Measurements from ENCODE around the gene OLFML1.

OLFML1 gene

GRCh38 chr11:7485186-7486097 is at the start of gene OLFML1:
Gene OLFML1, plus strand, starts transcription at chr11:7485506. Its CDS starts 370 bp downstream, at chr11:7485876.
- DNase-seq: no peak

DNA sequence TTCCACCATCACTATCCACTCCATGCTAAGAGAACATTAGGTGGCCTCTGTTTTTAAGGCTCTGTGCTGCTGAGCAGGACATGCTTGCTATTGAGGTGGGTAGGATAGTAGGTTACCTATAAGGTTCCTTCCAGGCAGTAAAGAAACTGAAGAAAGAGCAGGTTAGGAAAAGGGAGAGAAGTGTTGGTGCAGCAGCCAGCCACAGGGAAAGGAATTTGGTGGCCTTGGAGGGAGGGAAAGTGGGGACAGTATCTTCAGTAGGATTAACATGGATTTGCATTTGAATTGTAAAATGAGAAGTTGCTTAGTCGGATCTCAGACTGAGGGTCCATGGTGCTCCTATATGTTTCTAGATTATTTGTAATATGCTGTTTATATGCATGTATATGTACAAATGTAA is 49.2 kb upstream of the OLFML1 start:
- ATAC-seq: no peak
- DNase-seq: no peak

More at GRCh38 chr11:7485186-7486097, at the start of gene OLFML1:
- peak; percentile 28 for ATAC-seq

- DNase-seq: no peak
- ATAC-seq: no peak
Observed at GRCh38 chr11:7436657-7437056, 48.6 kb upstream of the OLFML1 start.

DNA sequence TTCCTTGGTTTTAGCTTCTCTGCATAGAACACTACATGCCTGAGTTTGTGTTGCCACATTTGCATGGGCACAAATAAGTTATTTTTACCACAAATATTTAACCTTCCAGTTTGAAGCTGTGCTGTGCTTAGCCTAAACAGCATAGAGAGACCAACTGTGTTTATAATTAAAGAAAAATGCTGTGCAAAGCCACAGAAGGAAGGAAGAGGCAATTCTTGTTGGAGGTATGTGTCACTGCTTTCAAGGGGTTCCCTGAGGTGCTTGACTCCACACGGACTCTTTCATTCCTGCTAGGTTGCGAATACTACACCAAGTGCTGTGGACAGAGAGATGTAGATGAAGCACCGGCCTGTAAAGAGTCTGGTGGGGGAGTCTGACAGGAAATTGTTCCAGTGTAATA is 47.6 kb upstream of the OLFML1 start:
- DNase-seq (no peak), ATAC-seq (no peak)

DNA sequence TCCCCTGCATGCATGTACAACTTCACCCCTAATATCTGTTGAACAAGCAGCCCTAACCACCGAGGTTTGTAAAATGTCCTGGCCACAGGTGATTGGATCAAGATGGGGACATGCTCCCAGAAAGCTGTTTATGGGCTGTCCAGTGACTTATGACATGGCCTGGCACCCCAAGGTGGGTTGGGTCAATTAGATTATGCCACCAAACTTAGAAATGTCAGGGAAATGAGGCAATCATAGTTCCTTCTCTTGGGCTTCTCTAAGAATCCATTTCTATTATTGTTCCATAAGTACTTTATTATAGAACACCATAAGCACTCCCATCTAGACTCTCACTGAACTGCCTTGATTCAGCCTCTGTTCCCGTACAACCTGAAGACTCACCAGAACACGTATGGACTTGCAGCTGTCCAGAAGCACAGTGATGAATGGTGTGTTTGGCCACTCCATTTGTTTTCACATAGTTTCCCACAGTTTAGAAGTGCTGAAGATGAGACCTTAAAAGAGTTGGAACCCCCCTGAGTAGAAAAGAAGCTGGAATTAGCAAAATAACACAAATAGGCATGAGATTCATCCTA is 45.5 kb upstream of the OLFML1 start:
- no peak for DNase-seq
- no peak for ATAC-seq

- peak; percentile 70 for ATAC-seq
- peak; percentile 79 for DNase-seq
Observed at GRCh38 chr11:7442588-7443215, 42.6 kb upstream of the OLFML1 start.

DNA sequence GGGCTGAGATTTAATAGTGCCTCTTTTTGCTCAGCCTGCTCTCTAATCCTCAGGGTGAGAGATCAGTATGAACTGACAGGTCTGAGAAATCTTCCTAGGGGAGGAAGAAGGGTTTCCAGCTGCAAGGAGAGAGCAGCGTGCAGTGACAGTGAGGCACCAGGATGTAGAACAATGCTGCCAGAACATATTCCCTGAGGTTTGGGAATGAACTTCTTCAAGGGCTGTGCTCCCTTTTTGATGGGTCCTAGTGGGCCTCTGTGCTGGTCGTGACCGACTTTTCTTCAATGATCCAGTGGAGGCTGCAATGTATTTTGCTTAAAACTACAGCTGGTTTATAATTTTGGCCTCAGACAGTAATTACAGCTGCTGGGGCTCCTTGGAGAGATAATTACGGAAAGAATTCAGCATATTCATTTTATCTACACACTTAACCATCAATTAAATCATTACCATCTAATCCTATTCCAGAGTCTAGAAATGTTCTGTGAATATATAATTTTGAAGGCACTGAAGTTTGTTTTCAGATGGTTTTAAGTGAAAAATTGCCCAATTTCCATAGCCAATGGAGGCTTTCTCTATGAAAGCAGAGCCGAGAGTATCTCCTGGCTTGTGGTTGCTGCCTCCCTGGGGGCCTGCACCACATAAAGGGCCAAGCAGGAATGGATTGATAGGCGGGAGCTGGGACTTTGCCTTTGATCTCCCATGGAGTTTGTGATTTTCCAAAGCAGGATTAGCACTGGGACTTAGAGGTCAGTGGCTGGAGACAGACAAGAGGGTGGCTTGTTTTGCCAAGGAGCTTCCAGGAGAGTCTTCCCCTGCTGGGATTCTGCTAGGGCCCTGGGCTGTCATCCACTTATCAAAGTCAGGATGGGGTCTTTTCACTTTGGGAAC is 41.0 kb upstream of the OLFML1 start:
- ATAC-seq (no peak), DNase-seq (no peak)

DNA sequence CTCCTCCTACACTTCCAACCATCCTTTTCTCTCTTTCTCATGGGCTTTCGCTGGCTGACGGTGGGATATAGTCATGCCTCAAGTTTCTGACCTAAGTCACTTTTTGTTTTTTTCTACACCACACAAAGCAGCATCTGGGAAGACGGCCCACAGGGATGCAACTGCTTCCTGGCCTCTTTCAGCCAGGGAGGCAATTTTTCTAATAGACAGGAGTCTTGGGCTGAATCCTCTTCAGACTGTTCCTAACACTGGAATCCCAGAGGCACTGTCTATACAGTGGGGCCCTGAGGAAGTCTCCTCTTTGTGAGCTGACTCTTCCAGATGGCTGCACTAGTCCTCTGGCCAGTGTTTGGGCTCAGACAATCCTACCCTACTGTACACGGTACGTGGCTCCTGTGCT is 39.7 kb upstream of the OLFML1 start:
- no peak for ATAC-seq
- DNase-seq: no peak

DNA sequence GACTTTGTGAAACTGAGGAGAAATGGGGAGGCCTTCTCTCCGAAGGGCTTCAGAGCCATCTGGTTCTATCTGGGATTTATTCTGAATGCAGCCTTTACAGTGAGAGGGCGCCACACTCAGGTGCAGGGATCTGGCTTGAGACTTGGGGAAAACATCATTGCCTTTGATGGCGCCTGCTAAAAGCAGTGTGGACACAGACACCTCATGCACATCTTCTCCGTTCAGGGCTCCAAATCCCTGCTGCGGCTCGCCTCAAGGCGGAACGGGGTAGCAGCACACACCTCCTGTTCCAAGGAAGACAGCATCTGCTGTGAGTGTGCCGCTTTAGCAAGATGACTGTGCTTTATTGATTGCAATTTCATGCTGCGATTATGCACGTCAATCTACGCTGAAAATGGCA is 37.1 kb upstream of the OLFML1 start:
- ATAC-seq: no peak
- no peak for DNase-seq

DNA sequence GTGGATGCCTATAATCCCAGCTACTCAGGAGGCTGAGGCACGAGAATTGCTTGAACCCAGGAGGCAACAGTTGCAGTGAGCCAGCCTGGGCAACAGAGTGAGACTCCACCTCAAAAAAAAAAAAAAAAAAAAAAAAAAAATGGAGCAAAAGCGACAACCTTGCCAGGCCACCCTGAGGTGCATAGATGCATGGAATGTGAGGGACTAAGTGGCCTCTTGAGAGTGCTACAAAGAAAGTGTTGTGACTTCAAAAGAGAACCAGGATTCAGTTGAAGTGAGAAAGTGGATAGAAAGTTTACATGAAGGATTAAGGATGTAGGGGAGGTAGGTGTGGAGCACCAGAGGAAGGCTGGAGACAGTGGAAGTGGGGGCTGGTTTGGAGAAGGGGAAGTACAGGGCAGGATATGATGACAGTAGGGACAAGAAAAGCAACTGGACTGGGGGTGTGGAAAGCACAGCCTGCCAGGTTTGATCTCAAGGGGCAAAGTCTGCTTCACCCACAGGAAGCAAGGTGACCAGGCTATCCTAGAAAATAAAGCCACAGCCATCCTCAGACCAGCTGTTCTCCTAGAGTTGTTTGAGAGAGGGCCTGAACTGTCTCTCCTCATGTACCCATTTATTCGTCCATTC is 36.0 kb upstream of the OLFML1 start:
- ATAC-seq: no peak
- DNase-seq: no peak

DNA sequence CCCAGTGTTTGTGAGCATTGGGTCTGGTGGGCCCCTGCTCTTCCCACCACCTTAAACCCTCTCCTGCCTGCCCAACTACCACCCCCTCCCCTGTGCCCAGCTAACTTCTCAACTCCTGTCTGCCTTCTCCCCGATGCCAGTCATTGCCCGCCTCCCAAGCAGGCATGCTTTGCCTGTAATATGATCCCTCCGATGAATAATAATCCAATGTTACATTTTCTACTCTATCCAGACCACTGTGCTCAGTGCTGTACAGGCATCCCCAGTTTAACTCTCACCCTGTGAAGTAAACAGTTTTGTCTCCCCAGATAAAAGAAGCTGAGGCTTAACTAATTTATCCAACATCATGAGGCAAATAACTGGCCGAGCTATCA is 35.5 kb upstream of the OLFML1 start:
- DNase-seq (no peak), ATAC-seq (no peak)

- ATAC-seq (no peak), DNase-seq (no peak)
Observed at GRCh38 chr11:7450836-7451235, 34.5 kb upstream of the OLFML1 start.

DNA sequence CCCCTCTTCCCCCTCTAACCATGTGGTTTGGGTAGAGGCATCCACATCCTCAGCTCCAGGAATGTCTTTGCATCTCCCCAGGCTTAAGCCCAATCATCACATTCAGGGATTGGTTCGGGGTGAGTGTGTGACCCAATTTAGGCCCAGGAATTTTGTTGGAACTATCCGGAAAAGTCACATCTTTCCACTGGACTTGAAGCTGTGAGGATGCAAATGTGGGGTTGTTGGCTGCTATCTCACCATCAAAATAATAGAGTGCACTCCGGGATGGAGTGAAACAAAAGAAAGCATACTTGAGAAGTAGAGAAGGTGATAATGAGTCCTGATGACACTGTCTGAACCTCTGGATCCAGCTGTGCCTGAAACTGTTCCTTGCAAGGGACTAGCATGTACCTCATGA is 33.8 kb upstream of the OLFML1 start:
- no peak for DNase-seq
- no peak for ATAC-seq

DNA sequence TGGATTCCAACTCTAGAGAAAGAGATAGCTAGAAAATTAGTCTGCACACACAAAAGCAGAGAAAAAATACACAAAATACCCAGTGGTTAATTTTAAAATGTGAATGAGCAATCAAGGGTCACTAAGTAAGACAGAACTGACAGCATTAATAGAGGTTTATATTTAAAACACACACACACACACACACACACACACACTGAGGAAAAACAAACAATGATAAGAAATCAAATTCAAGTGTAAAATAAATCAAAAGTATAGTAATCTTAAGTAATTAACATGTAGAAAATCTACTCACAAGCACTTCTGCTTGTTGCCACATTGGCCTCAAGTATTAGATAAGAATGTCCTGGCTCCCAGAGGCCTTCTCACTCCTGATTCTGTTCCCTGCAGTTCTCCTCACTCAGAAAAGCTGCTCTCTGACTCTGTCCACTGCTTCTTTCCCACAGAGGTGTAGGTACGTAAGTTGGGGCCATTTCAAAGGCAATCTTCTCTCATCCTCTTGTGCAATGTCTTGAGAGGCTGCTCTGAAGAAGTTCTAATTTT is 33.3 kb upstream of the OLFML1 start:
- ATAC-seq (no peak), DNase-seq (no peak)

- DNase-seq (no peak), ATAC-seq (no peak)
Observed at GRCh38 chr11:7454854-7455253, 30.5 kb upstream of the OLFML1 start.

DNA sequence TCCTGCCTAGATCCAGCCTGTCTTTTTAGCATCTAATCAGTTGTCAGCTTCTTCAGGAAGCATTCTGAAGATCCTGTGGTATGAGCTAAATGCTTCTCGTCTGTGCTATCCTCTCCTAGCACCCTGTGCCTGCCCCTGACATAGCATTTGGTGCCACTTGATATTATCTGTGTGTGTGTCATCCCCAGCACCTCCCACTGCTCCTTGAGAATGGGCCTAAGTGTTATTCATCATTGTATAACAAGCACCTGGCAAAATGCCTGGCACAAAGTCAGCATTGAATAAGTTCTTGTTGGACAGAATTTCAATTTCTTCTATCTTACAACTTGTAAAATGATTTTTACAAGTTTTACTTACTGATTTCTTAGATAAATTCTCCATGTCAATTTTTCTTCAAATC is 28.1 kb upstream of the OLFML1 start:
- ATAC-seq (no peak), DNase-seq (no peak)

GRCh38 chr11:7462706-7463105 is 22.6 kb upstream of the OLFML1 start:
- ATAC-seq (no peak), DNase-seq (no peak)

DNA sequence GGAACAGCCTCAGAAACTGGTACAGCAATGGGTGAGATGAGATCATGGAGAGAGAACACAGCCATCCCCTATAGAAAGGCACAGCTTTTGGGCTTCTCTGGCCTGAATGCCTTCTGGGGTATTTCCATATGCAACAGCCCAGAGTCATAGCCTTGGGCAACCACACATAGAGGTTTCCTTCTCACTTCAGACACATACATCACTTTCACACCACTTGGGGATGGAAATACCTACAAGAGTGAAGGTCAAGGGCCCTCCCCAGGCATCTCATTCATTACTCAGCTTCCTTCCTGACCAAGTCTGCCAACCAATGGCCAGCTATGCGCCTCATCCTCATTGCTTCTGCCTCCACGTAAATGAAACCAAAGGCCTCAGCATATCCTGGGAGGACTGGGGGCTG is 17.7 kb upstream of the OLFML1 start:
- ATAC-seq: peak; percentile 98
- DNase-seq: peak; percentile 23

GRCh38 chr11:7469351-7469865 is 15.9 kb upstream of the OLFML1 start:
- DNase-seq: no peak

DNA sequence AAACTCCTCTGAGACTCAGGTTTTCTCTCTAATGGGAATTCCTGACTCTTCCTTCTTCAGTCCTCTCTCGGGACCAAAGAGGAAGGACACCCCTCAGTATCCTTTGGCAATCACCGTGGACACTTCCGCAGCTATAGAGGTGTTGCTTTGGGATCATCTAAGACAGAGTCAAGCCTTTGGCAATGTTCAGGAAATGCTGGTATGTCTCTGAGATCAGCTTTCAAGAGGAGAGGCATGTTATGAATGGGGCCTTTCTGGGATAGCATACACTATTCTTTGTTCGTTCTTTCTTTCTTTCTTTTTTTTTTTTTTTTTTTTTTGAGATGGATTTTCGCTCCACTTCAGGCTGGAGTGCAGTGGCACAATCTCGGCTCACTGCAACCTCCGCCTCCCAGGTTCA is 14.2 kb upstream of the OLFML1 start:
- ATAC-seq (no peak), DNase-seq (no peak)

More at GRCh38 chr11:7469351-7469865, 15.9 kb upstream of the OLFML1 start:
- no peak for ATAC-seq

DNA sequence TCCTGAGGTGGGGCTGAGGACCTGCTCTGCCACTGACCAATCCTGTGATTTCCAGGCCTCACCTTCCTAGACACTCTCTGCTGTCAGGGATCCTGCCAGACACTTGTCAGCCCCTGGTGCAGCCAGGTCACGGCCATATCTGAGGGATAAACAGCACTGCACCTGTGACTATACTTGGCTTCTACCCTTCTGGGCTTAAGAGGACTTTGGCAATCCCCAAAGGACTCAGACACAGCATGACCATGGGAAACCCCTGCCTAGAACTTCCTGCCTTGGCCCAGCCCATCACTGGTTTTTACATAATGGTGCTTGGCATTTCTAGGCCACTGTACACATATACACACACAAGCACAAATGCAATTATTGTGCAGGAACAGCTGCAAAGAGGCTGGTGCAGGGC is 11.6 kb upstream of the OLFML1 start:
- DNase-seq: no peak
- no peak for ATAC-seq

Data from stimulated activated naive CD8-positive, alpha-beta T cell treated with anti-CD3 and anti-CD28 coated beads, Interleukin-15, Interleukin-2, amounts not matched to agents 100 U/mL and 50 U/mL, for 24 hours (primary cell).